ENCODE results near the gene VWA8. TPM values are rescaled to one million over a fixed set of nuclear protein-coding genes. Genes with fewer than 3 reads are reported as not detected.

VWA8 gene
- total RNA-seq, 3 donors from 2014 or later: 18.4 to 43.5 (median 34.7) TPM

DNA sequence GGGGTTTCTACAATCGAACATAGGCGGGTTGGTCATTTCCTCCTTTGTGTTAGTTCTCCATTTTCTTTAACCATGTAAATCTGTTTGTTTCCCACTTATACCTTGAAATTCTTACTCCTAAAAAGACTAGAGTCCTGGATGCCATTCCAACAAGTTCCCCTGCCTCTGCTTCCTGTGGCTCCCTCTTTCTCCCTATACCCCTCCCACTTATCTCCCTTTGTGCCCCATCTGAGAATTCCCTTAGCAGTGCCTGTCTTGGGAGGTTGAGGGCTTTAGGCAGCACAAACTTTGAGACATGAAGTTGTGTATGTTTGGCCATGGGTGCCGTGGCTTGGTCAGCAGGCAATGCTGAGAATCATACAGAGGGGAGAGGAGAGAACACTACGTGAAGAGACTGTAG lies 327.1 kb downstream of the VWA8 start:
- no peaks in the 10 kb centered on the region for H3K9me3 ChIP-seq
- TF ChIP-seq CTCF (IDR thresholded peaks at IDR 0.05) (no peak), POLR2AphosphoS5 (IDR thresholded peaks at IDR 0.05) (no peak), POLR2A (IDR thresholded peaks at IDR 0.05) (no peak)
- DNase-seq (ENCODE audit: low spot score in 2 of 2): no peak
- H3K27ac ChIP-seq: no peak overlapping the region
- H3K27me3 ChIP-seq: no peaks in the 10 kb centered on the region
- H3K4me1 ChIP-seq: no peaks in the 10 kb centered on the region
- H3K4me3 ChIP-seq: no peak overlapping the region
- no peaks in the 10 kb centered on the region for H3K36me3 ChIP-seq
- intact Hi-C loops (cut with DNase I; ENCODE audit: low total_unique reads): no loop called here

DNA sequence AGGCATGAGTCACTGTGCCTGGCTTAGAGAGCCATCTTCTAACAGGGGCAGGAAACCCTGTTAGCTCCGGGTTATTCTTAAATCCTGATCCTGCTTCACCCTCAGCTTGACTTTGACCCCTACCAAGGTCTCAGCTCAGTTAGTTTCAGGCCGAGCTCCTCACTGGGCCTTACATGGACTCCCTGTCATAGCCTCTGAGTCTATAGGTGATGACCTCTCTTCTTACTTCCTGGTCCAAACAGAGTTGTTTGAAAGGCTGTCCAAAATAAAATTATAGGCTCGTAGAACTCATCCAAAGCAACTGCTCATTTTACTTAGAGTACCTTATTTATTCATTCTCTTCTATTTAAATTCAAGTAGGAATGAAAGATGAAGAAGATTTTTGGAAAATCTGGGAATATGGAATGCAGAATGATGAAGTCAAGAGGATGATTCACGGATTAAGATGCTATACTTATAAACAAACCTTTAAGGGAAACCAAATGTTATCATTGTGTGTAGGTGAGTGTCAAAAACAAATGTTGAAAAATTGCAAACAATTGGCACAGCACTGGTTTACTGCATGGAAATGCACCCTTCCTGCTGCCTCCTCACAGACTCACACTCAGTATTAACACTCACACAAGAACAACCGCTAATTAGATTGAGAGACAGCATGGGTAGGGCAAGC lies 329.5 kb downstream of the VWA8 start:
- no peak for DNase-seq (ENCODE audit: low spot score in 2 of 2)
- TF ChIP-seq POLR2A (IDR thresholded peaks at IDR 0.05): no peak
- TF ChIP-seq POLR2AphosphoS5 (IDR thresholded peaks at IDR 0.05): no peak
- TF ChIP-seq CTCF (IDR thresholded peaks at IDR 0.05): no peak
- H3K27ac ChIP-seq: no peak overlapping the region
- H3K4me1 ChIP-seq: no peaks in the 10 kb centered on the region
- intact Hi-C loops (cut with DNase I; ENCODE audit: low total_unique reads): no loop called here
- no peaks in the 10 kb centered on the region for H3K36me3 ChIP-seq
- H3K27me3 ChIP-seq: no peaks in the 10 kb centered on the region
- no peak overlapping the region for H3K4me3 ChIP-seq
- no peaks in the 10 kb centered on the region for H3K9me3 ChIP-seq

GRCh38 chr13:41627425-41627824 lies 333.5 kb downstream of the VWA8 start:
- H3K9me3 ChIP-seq: no peaks in the 10 kb centered on the region
- no peak for DNase-seq (ENCODE audit: low spot score in 2 of 2)
- no peak overlapping the region for H3K27ac ChIP-seq
- TF ChIP-seq CTCF (IDR thresholded peaks at IDR 0.05): no peak
- H3K27me3 ChIP-seq: no peaks in the 10 kb centered on the region
- H3K4me1 ChIP-seq: no peaks in the 10 kb centered on the region
- intact Hi-C loops (cut with DNase I; ENCODE audit: low total_unique reads): no loop called here
- no peaks in the 10 kb centered on the region for H3K36me3 ChIP-seq
- H3K4me3 ChIP-seq: no peak overlapping the region

DNA sequence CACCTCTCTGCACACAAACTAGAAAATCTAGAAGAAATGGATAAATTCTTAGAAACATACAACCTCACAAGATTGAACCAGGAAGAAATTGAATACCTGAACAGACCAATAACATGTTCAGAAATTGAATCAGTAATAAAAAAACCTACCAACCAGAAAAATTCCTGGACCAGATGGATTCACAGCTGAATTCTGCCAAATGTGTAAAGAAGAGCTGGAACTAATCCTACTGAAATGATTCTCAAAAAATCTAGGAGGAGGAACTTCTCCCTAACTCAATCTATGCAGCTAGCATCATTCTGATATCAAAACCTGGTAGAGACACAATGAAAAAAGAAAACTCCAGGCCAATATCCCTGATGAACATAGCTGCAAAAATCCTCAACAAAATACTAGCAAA lies 336.9 kb downstream of the VWA8 start:
- H3K36me3 ChIP-seq: no peaks in the 10 kb centered on the region
- intact Hi-C loops (cut with DNase I; ENCODE audit: low total_unique reads): no loop called here
- TF ChIP-seq POLR2A (IDR thresholded peaks at IDR 0.05) (no peak), CTCF (IDR thresholded peaks at IDR 0.05) (no peak), POLR2AphosphoS5 (IDR thresholded peaks at IDR 0.05) (no peak)
- no peaks in the 10 kb centered on the region for H3K4me1 ChIP-seq
- DNase-seq (ENCODE audit: low spot score in 2 of 2): no peak
- no peak overlapping the region for H3K27ac ChIP-seq
- no peaks in the 10 kb centered on the region for H3K9me3 ChIP-seq
- no peak overlapping the region for H3K4me3 ChIP-seq
- no peaks in the 10 kb centered on the region for H3K27me3 ChIP-seq

DNA sequence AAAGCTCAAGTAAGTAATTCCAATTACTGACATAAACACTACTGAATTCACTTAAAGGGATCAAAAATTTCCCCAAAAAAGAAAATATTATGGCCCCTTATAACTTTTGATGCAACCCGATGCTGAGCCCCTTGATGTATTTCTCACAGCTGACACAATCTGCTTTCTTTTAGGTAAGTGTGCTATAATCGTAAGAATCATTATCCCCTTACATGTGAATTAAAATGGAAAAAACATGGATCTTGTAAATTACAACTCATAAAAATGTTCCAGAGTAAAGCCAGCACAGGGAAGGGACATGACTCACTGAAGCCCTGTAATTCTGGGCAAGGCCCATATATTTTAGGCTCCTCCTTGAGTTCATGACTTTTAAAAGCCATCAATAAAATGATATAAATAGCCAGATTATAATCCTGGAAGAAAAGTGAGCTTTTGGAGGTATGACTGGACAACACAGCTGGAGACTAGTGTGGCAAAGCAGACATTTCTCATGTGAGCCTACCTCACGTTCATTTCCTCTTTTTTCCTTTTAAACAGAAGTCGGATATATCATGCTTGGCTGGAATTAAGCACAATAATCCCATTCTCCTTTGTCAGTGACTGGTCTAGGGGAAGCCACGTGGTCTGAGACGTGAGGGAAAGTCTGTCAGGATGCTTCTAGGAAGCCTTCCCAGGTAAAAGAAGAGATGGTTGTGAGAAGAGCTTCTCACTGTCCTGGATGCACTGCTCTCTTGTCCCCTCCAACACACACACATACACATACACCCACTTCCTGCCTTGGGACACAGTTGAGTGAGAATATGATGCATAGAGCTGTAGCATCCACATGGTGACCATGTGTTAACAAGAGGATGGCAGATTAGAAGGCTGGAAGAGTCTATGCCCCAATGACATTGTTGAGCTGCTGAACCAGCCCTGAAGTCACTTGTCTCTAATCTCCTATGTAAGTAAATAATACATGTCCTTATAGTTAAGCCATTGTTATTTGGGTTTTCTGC lies 338.2 kb downstream of the VWA8 start:
- intact Hi-C loops (cut with DNase I; ENCODE audit: low total_unique reads): no loop called here
- Histone ChIP-seq H3K4me1 (no peaks in the 10 kb centered on the region), H3K4me3 (no peak overlapping the region), H3K27me3 (no peaks in the 10 kb centered on the region), H3K27ac (peak overlapping the region; percentile 8 to 29), H3K9me3 (no peaks in the 10 kb centered on the region), H3K36me3 (no peaks in the 10 kb centered on the region)
- no peak for DNase-seq (ENCODE audit: low spot score in 2 of 2)
- TF ChIP-seq POLR2A (IDR thresholded peaks at IDR 0.05): no peak
- TF ChIP-seq POLR2AphosphoS5 (IDR thresholded peaks at IDR 0.05): no peak
- TF ChIP-seq CTCF (IDR thresholded peaks at IDR 0.05): no peak

Measured in breast epithelium (tissue), 4 donors.